SJSA1 (cell line): ENCODE measurements around the gene NSMF. TPM values are rescaled to one million over a fixed set of nuclear protein-coding genes. Genes with fewer than 3 reads are reported as not detected.

Experiments used
- DNase-seq, 2 experiments: peaks; one replicate each; pipeline ENCODE4 v3.0.0-alpha.2; 2015 to 2020; ENCODE audit warnings: low spot score in 2 of 2, low read depth in 1 of 2
- H3K27ac ChIP-seq: fragments of 250-450 bp; sonication (Bioruptor Pico); 2 replicates; pipeline ENCODE4 v1.5.1; 2020; ENCODE audit warnings: mild to moderate bottlenecking, moderate library complexity
- H3K27me3 ChIP-seq: fragments of 250-450 bp; sonication (Bioruptor Pico); replicated peaks from 2 replicates; pipeline ENCODE4 v1.5.1; 2020; ENCODE audit warnings: mild to moderate bottlenecking, moderate library complexity
- H3K36me3 ChIP-seq: fragments of 250-450 bp; sonication (Bioruptor Pico); 2 replicates; pipeline ENCODE4 v1.5.1; 2020; ENCODE audit warnings: mild to moderate bottlenecking
- H3K4me1 ChIP-seq: fragments of 250-450 bp; sonication (Bioruptor Pico); replicated peaks from 2 replicates; pipeline ENCODE4 v1.6.1; 2021; ENCODE audit warnings: mild to moderate bottlenecking
- H3K4me3 ChIP-seq: fragments of 250-450 bp; sonication (Bioruptor Pico); 2 replicates; pipeline ENCODE4 v1.5.1; 2020; ENCODE audit warnings: mild to moderate bottlenecking
- H3K9me3 ChIP-seq: fragments of 250-450 bp; sonication (Bioruptor Pico); replicated peaks from 2 replicates; pipeline ENCODE4 v1.5.1; 2020; ENCODE audit warnings: mild to moderate bottlenecking
- total RNA-seq: library from RNA; depleted of rRNA; stranded (reverse); fragments of >200 nt; shearing (Covaris generic); gene quantifications from 2 replicates; pipeline ENCODE4 v1.2.3, GENCODE V29; 2014

Gene NSMF
- total RNA-seq, 1 experiment from 2014 or later, result 17.9 TPM

DNA sequence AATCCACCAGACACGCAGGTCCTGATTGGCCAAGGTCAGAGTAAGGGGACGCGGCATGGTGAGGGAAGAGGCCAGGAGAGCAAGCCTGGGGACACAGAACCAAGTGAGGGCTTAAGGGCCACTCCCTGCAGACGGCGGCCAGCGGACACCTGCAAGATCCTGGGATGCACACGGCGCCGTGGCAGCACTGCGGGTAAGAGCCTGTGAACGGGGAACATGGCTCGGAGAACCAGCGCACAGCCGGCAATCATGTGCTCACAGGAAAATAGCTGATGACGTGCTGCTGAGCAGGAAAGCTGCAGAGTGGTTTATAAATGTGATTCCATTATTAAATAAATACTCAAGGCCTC lies 27.0 kb upstream of the NSMF start:
- 0 out of 2 replicates have a peak, but pooled peaks cover 2% of the 10 kb centered on the region for H3K9me3 ChIP-seq
- H3K36me3 ChIP-seq, result no peaks in the 10 kb centered on the region
- no peak overlapping the region for H3K4me3 ChIP-seq
- H3K27ac ChIP-seq, result no peak overlapping the region
- H3K27me3 ChIP-seq, result no peaks in the 10 kb centered on the region
- H3K4me1 ChIP-seq, result peaks cover 14% of the 10 kb centered on the region
- no peak for DNase-seq

DNA sequence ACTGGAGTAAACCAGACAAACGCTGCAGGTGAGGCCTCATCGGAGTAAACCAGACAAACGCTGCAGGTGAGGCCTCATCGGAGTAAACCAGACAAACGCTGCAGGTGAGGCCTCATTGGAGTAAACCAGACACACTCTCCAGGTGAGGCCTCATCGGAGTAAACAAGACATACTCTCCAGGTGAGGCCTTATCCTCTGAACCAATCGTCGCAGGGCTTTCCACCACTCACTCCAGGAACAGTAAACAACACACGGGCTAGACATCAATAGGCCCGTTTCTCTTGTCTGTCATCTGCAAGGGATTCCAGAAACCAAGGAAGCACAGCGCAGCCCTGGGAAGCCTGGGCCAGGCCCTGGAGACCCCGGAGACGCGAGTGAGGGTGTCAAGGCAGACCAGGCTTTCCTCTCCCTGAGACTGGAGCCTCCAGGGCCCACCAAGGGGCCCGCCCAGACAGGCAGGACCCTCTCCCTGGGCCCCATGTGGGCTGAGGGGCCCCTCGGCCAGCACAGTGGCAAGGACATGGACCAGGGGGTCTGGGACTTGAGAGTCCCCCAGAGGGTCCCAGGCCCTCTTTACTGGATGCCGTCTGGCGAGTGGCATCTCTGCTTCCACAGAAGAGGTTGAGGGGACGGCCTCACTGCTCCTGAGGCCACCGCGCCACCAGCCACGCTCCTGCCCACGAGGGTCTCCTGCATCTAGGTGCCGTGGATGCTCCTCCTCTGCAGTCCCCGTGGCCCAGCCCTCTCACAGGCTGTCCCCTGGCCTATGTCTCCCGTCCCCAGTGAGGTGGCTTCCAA lies 26.4 kb upstream of the NSMF start:
- no peaks in the 10 kb centered on the region for H3K27me3 ChIP-seq
- H3K27ac ChIP-seq, result no peak overlapping the region
- no peaks in the 10 kb centered on the region for H3K36me3 ChIP-seq
- no peak for DNase-seq
- 0 out of 2 replicates have a peak, but pooled peaks cover 2% of the 10 kb centered on the region for H3K9me3 ChIP-seq
- H3K4me3 ChIP-seq, result no peak overlapping the region
- peaks cover 14% of the 10 kb centered on the region for H3K4me1 ChIP-seq

DNA sequence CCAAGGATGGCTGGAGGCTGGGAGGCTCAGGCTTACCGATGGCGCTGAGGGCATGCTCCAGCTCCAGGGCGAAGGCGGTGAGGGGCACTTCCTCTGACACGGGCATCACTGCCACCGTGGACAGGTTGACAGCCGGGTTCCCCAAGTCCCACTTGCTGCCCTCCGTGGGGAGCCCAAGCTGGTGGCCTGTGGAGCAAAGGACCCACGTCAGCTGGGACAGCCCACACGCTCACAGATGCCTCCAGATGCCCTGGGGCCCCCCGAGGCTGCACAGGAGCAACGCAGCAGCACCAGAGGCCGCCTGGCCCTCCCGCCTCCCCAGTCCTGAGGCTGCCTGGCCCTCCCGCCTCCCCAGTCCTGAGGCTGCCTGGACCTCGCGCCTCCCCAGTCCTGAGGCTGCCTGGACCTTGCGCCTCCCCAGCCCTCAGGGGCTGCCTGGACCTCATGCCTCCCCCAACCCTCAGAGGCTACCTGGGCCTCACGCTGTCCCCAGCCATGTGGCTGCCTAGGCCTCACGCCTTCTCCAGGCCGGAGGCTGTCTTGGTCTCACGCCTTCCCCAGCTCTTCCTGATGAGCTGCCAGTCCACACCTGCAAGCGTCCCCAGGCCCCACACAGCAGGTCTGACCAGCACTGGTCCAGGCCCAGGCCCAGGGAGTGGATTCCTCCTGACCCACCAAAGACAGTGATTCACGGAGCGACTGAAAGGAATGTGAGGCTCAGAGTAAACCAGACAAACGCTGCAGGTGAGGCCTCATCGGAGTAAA lies 25.6 kb upstream of the NSMF start:
- no peak overlapping the region for H3K27ac ChIP-seq
- 0 out of 2 replicates have a peak, but pooled peaks cover 2% of the 10 kb centered on the region for H3K9me3 ChIP-seq
- H3K27me3 ChIP-seq, result no peaks in the 10 kb centered on the region
- H3K4me3 ChIP-seq, result no peak overlapping the region
- H3K4me1 ChIP-seq, result peaks cover 14% of the 10 kb centered on the region
- no peaks in the 10 kb centered on the region for H3K36me3 ChIP-seq
- no peak for DNase-seq

DNA sequence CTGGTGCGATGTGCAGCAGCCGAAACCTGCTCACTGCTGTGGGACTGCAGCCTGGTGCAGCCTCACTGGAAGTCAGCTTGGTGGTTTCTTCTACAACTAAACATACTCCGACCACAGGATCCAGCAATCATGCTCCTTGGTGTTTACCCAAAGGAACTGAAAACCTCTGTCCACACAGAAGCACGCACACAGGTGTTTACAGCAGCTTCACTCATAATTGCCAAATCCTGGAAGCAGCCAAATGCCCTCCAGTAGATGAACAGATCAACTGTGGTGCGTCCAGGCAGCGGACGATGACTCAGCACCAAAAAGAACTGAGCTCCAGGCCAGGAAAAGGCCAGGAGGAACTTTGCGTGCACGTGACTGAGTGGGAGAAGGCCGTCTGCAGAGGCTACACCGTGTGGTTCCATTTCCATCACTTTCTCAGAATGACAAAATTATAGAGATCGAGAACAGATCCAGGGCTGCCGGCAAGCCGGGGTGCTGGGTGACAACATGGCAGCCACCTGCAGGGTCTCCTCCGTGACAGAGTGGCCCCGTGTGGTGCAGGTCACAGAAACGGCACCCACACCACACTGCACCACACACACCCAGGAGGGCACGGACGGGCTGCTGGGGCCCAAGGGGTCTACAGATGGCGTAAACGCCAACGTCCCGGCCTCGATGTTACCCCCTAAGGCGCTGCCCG lies 23.1 kb upstream of the NSMF start:
- Histone ChIP-seq H3K4me1 (peaks cover 14% of the 10 kb centered on the region), H3K36me3 (no peaks in the 10 kb centered on the region)
- DNase-seq, result peak in 1 of 2 experiments; percentile 50

DNA sequence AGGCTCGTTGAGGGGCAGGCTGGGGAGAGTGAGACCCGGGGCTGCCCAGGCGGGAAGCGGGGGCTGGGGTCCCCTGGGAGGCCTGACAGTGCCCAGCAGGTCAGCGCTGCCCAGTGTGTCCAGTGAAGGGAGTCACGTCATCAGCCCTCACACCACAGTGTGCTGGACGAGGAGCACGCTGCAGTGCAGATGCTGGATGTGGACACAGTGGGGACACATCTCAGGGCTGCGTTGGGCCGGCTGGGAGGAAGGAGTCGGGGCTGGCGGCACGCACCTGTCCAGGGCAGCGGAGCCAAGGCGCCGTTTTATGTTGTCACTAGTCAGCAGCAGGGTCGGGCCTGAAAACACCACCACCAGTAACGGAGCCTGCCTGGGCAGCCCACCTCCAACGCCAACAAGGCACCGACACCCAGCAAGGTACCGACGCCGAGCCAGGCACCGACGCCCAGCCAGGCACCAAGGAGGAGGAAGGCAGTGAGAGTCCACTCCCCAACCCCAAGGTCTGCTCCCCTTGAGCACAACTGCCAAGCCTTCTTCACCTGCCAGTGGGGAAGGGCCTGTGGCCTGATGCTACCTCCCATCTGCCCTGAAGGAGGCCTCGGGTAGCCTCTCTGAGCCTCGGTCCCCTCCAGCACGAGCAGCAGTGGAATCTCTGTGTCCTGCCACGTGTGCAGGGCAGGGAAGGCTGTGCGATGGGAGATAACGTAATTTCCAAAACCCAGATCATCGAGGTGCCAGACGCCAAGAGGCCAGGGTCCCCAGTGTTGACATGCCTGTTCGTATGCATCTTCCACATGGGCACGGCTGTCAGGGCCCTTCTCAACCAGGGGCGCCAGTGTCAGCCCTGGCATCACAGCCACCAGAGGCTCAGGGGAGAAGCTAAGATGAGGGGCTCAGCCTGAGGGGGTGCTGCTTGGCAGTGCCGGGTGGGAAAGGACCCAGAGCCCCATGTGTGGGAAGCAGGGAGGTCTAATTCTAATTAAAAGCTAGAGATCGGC lies 21.9 kb upstream of the NSMF start:
- DNase-seq, result no peak
- no peaks in the 10 kb centered on the region for H3K36me3 ChIP-seq
- H3K4me1 ChIP-seq, result peaks cover 14% of the 10 kb centered on the region
- H3K4me3 ChIP-seq, result no peak overlapping the region
- peaks cover 4% of the 10 kb centered on the region; the same call in 1 of the 2 replicates for H3K9me3 ChIP-seq
- no peaks in the 10 kb centered on the region for H3K27me3 ChIP-seq
- no peak overlapping the region for H3K27ac ChIP-seq

More for the DNA sequence above, 23.1 kb upstream of the NSMF start:
- Histone ChIP-seq H3K27me3 (no peaks in the 10 kb centered on the region), H3K27ac (no peak overlapping the region), H3K4me3 (no peak overlapping the region), H3K9me3 (0 out of 2 replicates have a peak, but pooled peaks cover 2% of the 10 kb centered on the region)

DNA sequence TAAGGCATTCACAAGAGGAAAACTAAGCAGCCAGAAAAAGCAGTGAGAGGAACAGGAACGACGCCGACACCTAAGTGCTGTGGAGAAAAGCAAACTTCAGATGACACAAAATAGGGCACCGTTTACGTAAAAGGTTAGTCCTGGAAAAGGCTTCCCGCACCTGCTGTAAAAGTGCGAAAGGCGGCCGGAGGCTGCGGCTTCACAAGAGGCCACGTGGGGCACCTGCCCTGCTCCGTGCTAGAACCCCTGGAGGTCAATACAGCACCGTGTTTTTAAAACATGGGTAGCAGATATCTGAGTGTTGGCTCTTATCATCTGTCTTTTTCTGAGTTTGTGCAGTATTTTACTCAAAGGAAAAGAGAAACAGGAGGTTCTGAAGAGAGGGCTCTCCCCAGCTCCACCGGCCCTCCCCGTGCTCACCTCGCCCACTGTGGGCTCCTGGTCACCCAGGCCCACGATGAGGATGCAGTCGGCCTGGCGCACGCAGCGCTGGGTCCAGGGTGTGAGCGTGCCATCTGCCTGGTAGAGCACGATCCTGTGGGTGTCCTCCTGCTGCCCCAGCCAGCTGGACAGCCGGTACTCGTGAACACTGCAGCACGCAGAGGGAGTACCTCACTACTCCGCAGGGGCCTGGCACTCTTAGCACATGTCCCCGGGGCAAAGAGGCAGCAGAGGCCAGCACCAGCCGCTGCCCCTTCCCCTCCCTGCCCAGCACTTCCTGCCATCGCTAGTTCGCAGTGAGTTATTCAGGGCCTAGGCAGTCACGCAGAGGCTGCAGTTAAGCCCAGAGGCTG lies 21.0 kb upstream of the NSMF start:
- Histone ChIP-seq H3K4me3 (no peak overlapping the region), H3K27me3 (no peaks in the 10 kb centered on the region), H3K27ac (no peak overlapping the region), H3K4me1 (peaks cover 14% of the 10 kb centered on the region), H3K36me3 (no peaks in the 10 kb centered on the region), H3K9me3 (peaks cover 8% of the 10 kb centered on the region; the same call in 1 of the 2 replicates)
- no peak for DNase-seq

DNA sequence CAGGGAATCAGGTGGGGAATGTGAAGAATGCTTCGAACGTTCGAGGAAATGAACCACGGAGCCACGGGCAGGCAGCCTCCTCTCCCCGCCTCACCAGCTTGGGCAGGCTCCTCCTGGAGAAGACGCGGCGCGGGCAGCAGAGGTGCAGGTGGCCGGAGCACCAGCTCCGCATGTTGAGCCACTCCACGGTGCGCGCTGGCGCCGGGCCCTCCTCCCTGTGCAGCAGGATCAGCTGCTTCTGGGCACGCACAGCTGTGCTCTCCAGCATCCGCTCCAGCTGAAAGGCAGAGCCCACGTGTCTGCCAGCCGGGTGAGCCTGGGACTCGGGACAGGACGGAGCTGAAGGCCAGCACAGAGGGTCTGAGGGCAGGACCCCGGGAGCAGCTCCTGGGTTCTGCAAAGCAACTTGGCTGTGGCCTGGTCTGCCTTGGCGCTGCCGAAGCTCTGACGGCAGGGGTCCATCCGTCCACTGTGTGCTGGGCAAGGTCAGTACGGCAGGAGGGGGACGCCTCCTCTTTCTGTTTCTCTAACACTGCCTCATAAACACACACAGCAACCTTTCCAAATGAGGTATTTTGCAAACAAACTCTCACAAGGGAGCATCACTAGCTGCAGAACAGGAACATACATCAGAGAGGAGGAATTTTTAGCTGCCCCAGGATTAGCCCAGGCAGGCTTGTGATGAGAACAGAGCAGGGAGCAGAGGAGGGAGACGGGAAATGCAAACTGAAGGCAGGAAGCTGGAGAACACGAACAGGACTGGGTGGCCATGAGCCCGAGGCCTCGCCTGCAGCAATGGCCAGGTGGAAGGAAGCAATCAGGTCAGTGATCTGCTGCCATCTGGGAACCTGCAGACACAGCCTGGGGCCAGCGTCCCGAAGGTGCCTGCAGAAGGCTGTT lies 20.1 kb upstream of the NSMF start:
- Histone ChIP-seq H3K9me3 (peaks cover 10% of the 10 kb centered on the region; the same call in 1 of the 2 replicates), H3K27me3 (no peaks in the 10 kb centered on the region), H3K4me3 (no peak overlapping the region), H3K4me1 (peaks cover 14% of the 10 kb centered on the region), H3K27ac (no peak overlapping the region), H3K36me3 (no peaks in the 10 kb centered on the region)
- DNase-seq, result no peak

DNA sequence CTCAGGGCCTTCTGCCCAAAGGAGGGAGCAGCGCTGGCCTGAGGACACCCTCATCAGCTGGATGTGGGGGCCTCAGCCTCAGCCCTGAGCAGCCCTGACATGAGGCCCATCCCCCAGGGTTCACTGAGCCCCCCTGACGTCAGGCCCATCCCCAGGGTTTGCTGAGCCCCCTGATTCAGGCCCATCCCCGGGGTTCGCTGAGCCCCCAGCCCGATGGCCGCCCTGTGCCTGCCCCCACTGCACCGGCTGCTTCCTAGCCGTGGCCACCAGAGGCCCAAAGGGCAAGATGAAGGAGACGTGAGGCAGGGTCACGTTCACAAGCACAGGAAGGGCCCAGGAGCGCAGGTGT lies 19.5 kb upstream of the NSMF start:
- H3K9me3 ChIP-seq, result peaks cover 10% of the 10 kb centered on the region; the same call in 1 of the 2 replicates
- no peaks in the 10 kb centered on the region for H3K27me3 ChIP-seq
- H3K27ac ChIP-seq, result no peak overlapping the region
- no peak for DNase-seq
- H3K36me3 ChIP-seq, result no peaks in the 10 kb centered on the region
- H3K4me1 ChIP-seq, result peaks cover 14% of the 10 kb centered on the region
- H3K4me3 ChIP-seq, result no peak overlapping the region

DNA sequence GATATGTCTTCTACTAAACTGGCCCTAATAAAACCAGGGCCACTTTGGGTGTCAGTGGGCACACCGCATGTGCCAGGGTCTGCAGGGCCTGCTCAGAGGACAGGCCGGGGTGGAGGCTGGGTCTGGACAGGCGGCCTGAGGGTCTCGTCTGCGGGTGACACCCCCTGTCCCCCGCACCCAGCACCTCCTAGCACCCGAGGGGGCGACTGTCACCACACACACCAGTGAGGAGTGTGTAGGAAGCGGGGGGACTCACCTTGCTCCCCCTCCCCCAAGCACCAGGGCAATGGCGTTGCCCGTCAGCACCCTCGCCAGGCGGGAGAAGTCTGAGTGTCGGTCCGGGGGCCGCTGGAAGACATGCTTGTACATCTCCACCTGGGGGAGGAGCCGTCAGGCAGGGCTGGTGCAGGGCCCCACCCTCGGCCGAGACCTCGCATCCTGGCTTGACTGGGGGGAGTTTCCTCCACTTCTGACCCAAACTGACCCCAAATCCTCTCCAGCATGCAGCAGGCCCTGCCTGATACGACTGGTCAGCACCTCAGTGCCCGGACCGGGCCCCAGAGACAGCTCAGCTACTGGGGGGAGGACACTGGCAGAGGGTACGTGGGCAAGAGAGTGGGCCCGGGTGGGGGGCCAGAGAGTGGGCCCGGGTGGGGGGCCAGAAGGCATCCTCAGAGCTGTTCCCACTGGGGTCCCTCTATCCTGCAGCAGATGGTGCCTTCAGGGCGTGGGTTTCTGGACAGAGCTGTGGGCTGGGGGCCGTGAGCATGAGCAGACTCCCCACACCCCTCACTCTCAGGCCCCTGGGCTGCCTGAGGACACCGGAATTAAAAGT lies 18.9 kb upstream of the NSMF start:
- Histone ChIP-seq H3K27ac (no peak overlapping the region), H3K9me3 (peaks cover 10% of the 10 kb centered on the region; the same call in 1 of the 2 replicates), H3K36me3 (no peaks in the 10 kb centered on the region), H3K4me3 (no peak overlapping the region), H3K4me1 (peaks cover 14% of the 10 kb centered on the region), H3K27me3 (no peaks in the 10 kb centered on the region)
- DNase-seq, result no peak

DNA sequence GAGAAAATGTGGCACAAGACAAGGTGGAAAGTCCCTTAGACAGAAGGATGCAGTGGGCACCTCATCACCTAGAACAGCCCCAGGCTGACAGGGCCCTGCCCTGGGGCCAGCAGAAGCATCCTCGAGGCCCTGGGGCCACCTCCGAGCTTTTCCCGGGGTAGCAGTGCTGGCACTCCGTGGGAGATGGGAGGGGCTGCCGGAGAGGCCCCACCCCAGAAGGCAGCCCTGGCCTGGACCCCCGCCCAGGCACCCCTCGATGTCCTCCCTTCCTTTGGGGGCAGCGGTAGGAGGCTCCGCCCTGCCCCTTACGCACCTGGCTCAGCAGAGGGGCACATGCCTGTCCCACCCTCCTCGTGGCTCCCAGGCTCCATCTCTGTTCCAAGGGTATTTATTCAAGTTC lies 17.7 kb upstream of the NSMF start:
- Histone ChIP-seq H3K9me3 (peaks cover 8% of the 10 kb centered on the region; the same call in 1 of the 2 replicates), H3K27me3 (no peaks in the 10 kb centered on the region), H3K27ac (no peak overlapping the region), H3K4me3 (no peak overlapping the region), H3K4me1 (peaks cover 3% of the 10 kb centered on the region), H3K36me3 (no peaks in the 10 kb centered on the region)
- DNase-seq, result no peak

DNA sequence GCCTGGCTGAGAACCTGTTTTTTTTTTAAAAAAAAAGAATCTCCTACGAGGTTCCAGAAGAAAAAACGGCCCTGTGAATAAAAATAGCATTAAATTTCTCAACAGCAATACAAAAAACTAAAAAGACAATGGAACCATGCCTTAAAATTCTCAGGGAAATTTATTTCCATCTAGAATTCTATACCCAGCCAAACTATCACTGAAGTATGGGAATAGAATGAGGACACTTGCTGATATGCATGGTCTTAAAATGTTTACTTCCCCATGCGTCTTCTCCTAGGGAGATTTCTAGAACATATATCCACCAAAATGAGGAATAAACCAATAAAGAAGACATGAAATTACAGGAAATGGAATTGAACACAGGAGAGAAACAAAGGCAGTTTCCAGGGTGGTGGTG lies 16.5 kb upstream of the NSMF start:
- H3K27me3 ChIP-seq, result no peaks in the 10 kb centered on the region
- no peaks in the 10 kb centered on the region for H3K36me3 ChIP-seq
- no peaks in the 10 kb centered on the region for H3K4me1 ChIP-seq
- no peak overlapping the region for H3K27ac ChIP-seq
- no peak overlapping the region for H3K4me3 ChIP-seq
- no peak for DNase-seq
- peaks cover 8% of the 10 kb centered on the region; the same call in 1 of the 2 replicates for H3K9me3 ChIP-seq
